ENCODE results near the gene TMEM80.
"Not testable (repeated sequence)": the region's sequence is repeated elsewhere in the genome, so short reads cannot be mapped to it uniquely, and the experiment has no call there.

TMEM80 gene

DNA sequence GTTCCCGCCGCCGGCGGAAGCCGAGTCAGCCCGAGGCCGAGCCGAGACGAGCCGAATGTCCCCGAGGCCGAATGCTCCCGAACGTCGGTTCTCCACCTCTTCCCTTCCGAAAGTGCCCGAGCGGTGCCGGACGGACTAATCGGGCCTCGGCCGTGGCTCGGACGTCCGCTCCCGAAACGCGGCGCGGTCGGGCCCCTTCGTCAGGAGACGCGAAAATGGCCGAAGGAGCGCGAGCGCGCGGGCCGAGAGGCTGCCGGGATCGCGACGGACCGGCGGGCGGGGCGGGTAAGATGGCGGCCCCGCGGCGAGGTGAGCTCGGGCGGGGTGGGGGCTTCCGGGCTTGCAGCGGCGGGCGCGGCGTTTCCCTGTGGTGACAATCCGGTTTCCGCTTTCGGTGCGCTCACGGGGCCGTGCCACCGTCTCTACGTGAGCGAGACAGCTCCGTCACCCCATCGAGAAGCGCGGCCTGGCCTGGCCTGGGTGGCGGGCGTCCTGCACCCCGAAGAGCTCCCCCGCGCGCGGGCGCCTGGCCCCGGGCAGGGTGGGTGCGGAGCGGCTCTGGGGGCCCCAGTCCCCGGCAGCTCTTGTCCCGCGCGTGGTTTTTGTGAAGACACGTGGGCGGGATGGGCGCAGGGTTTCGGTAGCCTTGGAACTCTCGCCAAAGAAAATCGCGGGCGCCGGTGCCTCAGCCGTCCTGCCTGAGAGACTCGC is at the start of gene TMEM80:
Gene TMEM80 (plus strand): TSS at position 279 of the 711 bp plus-strand sequence. CDS start 12 bp downstream, at position 291.
- peak; percentile 93 to 95 for DNase-seq (ENCODE audit: low read depth in 1 of 2, low spot score in 1 of 2)

DNA sequence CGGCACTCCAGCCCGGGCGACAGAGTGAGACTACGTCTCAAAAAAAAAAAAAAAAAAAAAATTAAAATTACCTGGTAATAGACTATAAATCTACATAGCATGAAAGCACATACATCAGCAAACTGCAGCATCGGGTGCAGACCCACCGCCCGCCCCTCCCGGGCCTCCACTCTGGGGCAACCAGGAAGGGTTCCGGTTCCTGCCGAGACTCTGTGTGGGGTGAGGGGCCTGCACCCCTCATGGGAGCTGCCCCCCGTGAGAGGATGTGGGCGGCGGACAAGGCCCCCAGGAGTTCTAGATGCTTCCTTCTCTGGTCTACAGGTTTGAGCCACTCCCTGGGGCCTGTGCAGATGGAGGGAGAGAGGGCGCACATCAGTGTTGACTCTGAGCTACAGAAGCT is 49.4 kb upstream of the TMEM80 start:
- DNase-seq (ENCODE audit: low read depth in 1 of 2, low spot score in 1 of 2), result no peak

DNA sequence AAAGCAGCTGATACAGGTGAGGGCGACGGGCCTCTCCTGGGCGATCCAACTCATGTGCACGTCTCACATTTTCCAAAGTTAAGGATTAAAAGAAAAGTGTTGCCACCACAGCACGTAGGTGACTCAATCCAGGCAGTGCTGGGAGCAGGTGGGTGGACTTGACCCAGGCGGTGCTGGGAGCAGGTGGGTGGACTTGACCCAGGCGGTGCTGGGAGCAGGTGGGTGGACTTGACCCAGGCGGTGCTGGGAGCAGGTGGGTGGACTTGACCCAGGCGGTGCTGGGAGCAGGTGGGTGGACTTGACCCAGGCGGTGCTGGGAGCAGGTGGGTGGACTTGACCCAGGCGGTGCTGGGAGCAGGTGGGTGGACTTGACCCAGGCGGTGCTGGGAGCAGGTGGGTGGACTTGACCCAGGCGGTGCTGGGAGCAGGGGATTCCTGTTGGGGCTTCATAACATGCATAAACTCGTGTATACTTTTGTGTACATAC is 47.9 kb upstream of the TMEM80 start:
- not testable (repeated sequence) for DNase-seq (ENCODE audit: low read depth in 1 of 2, low spot score in 1 of 2)

DNA sequence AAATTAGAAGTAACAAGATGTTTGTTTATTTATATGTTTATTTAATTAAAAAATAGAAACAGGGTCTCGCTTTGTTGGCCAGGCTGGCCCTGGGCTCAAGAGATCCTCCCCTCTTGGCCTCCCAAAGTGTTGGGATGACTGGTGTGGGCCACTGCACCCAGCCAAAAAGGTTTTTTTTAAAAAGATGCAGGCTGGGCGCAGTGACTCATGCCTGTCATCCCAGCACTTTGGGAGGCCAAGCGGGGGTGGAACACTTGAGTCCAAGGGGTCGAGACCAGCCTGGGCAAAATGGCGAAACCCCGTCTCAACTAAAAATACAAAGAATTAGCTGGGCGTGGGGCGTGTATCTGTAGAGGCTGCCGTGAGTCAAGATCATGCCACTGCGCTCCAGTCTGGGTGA is 45.1 kb upstream of the TMEM80 start:
- no peak for DNase-seq (ENCODE audit: low read depth in 1 of 2, low spot score in 1 of 2)

DNA sequence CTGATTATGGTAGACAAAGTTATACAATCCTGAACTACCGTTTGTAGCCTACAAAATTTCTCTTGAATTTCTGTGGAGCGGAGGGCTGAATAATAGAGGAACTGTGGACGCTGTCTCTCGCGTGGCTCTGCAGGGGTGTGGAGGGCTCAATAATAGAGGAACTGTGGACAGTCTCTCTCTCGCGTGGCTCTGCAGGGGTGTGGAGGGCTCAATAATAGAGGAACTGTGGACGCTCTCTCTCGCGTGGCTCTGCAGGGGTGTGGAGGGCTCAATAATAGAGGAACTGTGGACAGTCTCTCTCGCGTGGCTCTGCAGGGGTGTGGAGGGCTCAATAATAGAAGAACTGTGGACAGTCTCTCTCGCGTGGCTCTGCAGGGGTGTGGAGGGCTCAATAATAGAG is 42.5 kb upstream of the TMEM80 start:
- not testable (repeated sequence) for DNase-seq (ENCODE audit: low read depth in 1 of 2, low spot score in 1 of 2)

DNA sequence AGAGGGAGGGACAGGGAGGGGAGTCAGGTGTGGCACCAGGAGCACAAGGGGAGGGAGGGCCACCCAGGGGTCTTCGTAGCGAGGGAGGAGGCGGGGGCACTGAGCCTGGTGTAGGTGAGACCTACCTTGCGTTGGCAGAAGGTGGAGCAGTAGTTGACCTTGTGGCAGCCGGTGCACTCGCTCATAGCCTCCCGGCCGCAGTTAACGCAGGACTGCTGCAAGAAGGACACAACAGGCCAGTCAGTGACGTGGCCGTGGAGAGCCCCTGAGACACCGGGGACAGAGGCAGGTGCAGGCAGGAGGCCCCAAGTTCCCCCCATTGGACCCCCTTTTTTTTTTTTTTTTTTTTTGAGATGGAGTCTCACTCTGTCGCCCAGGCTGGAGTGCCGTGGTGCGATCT is 41.8 kb upstream of the TMEM80 start:
- DNase-seq (ENCODE audit: low read depth in 1 of 2, low spot score in 1 of 2), result no peak

DNA sequence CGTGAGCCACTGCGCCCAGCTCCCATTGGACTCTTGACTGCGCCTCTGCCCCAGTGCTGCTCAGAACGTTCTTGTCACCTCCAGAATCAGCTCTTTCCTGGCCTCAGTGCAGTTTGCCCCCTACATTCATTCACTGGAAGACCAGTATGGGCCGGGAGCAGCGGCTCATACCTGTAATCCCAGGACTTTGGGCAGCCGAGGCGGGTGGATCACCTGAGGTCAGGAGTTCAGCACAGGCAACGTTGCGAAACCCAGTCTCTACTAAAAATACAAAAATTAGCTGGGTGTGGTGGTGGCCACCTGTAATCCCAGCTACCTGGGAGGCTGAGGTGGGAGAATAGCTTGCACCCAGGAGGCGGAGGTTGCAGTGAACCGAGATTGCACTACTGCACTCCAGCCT is 41.2 kb upstream of the TMEM80 start:
- not testable (repeated sequence) for DNase-seq (ENCODE audit: low read depth in 1 of 2, low spot score in 1 of 2)

DNA sequence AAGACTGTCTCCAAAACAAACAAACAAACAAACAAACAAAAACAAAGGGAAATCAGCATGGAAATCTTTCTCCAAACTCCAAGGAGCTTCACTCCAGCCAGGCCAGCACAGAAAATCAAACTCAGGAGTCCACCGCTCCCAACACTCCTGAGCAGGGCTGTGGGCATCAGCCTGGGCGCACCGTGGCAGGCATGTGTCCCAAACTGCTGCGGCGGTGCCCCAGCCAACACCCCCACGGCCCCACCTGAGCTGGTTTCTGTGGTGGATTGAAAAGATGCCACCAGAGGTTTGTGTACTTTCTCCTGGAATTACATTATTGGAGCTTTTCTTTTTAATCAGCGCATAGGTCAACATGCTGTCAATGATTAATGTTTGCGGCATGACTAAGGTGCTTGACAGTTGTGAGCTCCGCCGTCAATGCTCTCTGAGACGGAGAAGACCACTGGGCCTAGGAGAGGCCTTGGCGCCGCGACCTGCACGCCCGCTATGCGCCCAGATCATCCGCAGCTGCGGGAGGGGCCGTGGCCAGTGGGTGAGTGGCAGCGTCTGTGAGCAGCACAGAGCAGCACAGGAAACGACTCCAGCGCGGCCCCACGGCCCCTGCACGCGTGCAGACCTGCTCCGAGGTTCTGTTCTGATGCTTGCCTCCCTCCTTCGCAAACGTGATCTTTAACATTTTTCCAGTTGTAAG is 40.4 kb upstream of the TMEM80 start:
- no peak for DNase-seq (ENCODE audit: low read depth in 1 of 2, low spot score in 1 of 2)

DNA sequence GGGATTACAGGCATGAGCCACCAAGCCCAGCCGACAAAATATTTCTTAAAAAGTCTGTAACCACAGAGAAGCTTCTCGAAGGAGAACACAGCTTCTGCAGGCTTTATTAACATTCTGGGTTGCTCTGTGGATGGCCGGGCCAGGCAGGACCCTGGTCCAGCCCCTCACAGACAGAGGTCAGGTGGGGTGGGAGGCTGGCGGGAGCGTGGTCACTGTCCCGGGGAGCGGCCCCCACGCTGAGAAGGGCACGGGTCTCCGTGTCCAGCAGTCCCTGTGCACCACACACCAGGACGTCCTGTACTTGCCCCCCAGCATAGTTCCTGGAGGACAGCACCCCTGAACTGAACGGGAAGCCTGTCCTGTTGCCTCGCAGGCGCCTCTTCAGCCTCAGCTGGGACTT is 39.2 kb upstream of the TMEM80 start:
- no peak for DNase-seq (ENCODE audit: low read depth in 1 of 2, low spot score in 1 of 2)

DNA sequence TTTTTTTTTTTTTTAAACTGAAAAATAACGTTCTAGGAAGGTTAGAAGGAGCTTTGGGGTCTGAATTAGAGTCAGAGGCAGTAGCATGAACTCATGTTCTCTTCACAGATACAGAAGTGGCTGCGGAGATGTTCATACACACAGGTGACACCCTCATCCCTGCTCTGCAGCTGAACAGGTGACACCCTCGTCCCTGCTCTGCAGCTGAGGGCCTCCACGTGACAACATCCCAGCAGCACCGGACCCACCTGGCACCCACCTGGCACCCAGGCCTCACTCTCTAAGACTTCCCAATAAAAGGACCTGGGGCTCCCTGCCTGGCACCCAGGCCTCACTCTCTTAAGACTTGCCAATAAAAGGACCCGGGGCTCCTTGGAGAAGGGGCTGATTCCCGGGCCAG is 38.8 kb upstream of the TMEM80 start:
- DNase-seq (ENCODE audit: low read depth in 1 of 2, low spot score in 1 of 2), result no peak

DNA sequence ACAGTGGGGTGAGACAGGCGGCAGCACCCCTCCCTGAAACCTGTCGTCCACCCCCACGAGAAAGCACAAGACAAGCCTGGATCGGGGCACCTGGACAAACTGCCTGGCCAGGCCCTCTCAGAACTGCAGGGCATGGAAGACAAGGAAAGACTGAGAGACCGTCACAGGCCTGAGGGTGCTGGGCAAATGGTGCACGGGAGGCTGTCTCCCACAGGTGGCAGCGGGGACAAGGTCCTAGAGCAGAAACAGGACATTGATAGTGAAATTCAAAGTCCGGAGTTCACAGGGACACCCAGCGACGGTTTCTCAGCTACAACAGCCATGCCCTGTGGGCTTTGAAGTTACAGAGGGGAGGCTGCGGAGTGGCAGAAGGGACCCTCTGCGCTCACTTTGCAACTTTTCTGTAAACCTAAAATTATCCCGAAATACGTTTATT is 37.9 kb upstream of the TMEM80 start:
- no peak for DNase-seq (ENCODE audit: low read depth in 1 of 2, low spot score in 1 of 2)

DNA sequence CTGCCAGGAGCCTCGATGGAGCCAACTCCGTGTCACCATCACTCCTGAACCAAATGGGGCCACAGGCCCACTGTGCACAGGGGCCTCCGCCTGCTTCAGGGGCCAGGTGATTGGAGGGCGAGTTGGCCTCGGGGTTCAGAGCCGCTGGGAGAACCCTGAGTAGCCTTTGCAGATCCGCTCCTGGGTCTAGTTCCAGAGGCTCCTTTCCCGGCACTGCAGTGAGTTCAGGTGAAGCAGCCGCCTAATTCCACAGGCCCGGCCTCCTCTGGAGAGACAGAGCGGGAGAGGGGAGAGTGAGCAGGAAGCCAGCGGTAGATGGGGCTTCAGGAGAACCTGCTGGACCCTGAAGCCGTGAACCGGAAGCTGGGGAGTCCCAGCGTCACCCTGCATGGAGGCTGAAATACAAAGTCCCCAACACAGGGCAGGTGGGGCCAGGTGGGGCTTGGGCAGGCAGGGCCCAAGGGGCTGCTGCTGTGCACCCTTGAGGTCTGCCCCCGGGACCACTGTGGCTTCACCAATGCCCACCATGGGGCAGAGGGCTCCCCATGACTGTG is 36.0 kb upstream of the TMEM80 start:
- no peak for DNase-seq (ENCODE audit: low read depth in 1 of 2, low spot score in 1 of 2)

DNA sequence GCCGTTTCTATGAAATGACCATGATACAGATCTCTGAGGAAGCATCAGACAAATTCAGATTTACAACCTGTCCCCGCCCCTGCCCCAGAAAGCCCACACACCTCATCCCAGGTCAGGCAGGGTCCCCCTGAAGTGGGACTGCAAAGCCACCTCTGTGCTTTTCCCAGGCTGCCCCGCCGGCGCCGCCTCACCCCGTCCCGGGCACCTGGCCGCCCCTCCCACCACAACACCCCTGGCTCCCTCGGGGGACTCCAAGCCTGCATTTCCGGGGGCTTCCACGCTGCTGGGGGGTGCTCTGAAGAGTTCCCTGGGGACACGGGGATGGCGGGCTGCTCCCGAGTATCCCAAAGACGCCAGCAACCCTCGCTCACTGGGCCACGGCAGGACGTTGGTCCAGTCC is 35.3 kb upstream of the TMEM80 start:
- no peak for DNase-seq (ENCODE audit: low read depth in 1 of 2, low spot score in 1 of 2)

DNA sequence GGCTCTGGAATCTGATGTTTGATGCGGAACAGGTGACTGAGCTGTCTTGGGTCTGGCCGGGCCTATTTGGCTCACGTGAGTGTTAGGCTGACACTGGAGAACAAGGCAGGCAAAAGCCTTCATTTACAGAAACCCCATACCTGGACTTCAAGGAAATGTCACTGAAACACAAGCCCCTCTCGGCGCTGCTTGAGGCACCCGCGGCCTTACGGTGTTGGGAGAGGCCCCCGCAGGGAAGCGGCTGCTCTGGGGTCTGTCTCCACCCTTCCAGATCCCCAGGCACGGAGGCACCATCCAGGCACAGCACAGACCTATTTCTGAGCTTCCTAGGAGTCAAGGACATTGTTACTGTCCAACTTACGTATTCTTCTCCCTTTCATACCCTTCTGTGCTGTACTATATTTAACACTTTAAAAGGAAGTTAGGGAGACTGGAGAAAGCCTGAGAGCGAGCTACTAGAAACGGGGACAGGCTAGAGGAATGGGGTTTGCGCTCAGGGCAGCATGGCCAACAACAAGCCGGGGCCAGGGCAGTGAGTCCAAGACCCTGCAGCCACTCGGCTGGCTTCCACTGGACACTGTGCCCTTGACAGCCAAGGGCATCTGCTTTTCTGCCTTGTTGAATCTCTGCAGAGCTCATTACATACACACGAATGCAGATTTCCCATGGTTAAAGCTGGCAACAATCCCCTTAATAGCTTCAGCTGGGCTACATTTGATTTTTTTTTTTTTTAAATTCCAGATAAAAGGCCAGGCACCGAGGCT is 34.8 kb upstream of the TMEM80 start:
- no peak for DNase-seq (ENCODE audit: low read depth in 1 of 2, low spot score in 1 of 2)

DNA sequence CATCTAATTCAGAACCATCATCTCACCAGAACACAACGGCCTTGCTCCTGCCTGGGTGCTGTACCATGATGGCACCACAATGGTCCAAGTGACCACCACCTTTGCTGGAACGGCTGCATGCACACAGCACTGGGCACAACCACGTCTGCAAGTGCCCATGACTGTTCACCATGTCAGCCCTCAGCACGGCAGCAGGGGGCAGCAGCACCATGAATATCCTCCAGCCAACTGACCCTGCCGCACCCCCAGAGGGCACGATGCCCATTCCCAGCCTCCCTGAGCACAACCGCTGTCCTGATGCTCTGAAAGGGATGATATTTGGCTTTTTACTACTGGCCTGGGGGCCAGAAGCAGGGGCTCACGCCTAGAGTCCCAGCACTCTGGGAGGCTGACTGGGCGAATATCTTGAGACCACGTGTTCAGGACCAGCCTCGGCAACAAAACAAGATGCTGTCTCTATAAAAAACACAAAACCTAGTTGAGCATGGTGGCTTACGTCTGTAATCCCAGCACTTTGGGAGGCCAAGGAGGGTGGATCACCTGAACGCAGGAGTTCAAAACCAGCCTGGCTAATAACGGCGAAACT is 32.8 kb upstream of the TMEM80 start:
- DNase-seq (ENCODE audit: low read depth in 1 of 2, low spot score in 1 of 2), result no peak

DNA sequence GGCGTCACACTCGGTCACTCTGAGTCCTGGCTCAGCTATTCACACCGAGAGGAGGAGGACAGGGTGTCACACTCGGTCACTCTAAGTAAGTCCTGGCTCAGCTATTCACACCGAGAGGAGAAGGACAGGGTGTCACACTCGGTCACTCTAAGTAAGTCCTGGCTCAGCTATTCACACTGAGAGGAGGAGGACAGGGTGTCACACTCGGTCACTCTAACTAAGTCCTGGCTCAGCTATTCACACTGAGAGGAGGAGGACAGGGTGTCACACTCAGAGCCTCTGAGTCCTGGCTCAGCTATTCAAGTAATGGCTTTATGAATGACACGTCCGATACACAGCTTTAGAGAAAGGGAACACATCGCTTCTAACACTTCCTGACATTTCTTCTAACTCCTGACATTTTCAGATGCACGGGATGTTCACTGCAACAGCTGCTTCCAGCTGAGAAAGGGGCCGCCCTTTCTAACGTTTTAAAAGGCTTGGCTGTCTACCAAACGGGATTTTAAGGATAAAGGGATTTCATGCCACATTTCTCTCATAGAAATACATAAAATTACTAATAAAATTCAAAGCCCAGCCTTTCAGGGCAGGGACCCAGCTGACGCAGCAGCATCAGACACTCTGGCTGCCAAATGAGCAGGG is 30.4 kb upstream of the TMEM80 start:
- DNase-seq (ENCODE audit: low read depth in 1 of 2, low spot score in 1 of 2), result no peak

DNA sequence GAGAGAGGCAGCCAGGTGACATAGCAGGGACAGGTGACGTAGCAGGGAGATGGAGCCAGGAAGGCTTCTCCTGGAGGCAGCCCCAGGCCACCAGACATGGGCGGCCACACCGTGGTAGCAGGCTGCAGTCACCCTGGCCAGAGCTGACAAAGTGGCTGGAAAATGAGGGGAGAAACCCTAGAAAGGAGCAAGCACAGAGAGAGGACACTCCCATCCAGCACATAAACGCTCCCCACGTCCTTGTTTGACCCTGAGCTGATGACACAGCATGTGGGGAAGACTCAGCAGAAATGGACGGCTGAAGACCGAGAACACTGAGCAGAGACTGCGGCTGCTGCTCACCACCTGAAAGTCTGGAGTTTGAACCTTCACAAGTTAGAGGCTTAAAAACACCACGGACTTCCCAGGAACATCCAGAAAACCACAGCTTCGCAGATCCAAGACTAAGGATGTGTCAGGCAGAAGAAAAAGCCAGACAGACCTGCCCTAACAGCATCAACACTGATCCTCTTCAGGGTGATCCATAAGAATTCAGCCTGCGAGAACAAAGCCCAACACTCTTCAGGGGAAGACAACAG is 29.8 kb upstream of the TMEM80 start:
- no peak for DNase-seq (ENCODE audit: low read depth in 1 of 2, low spot score in 1 of 2)

DNA sequence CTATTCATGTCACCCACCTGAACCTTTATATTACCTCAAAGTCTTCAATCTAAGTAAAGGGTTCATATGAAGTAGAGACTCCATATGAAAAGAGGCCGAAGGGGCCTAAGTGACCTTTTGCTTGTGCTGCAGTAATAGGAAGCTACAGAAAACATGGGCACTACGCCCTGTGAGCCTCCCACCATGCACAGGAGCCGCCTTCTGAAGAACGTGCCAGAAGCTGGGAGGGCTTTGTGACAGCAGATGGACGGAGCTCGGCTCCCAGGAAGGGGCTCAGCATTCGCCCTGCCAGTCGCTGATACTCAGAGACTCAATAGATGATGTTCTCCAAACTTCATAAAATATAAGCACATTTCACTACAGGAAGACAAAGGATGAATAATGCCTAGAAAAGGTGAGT is 21.8 kb upstream of the TMEM80 start:
- DNase-seq (ENCODE audit: low read depth in 1 of 2, low spot score in 1 of 2), result no peak

DNA sequence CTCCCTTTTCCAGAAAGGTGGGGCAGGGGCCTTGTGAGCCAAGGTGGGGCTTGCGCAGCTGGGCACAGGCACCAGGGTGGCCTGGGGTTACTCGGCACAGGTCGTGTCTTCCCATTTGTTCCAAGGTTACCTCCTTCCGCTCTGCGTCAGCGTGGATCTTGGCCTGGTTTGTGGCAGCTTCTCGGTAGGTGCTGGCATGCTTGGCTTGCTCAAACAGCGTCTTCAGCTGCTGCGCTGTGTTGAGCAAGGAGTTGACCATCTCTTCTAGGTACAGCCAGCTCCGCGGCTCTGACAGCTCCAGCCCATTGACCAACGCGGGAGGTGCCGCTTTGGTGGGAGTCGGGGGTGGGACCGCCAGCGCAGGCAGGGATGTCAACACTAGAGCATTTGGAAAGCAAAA is 21.2 kb upstream of the TMEM80 start:
- DNase-seq (ENCODE audit: low read depth in 1 of 2, low spot score in 1 of 2), result no peak

DNA sequence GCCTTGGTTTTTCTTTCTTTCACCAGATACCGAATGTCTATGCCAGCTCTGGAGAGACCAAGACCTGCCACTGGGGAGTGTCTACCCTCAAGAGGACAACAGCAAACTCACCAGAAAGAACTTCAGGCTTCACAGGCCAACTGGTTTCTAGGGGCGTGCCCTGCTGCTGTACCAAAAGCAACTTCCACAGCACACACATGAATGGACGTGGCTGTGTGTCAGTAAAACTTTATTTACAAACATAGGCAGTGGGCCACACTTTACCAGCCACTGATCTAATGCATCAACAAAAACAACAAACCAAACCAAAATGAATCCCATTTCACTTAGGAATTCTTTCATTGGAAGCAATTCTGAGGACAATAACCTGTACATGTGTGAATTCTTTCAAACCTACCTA is 17.3 kb upstream of the TMEM80 start:
- no peak for DNase-seq (ENCODE audit: low read depth in 1 of 2, low spot score in 1 of 2)

Data from activated T-helper 1 cell treated with anti-CD3 and anti-CD28 coated beads, Interleukin-2, amount 50 U/mL, for 16 hours (primary cell).